Mesodermal cell (in vitro differentiated cells): ENCODE results near the gene USP1.

Experiments
- H3K27ac ChIP-seq: 2 replicates; pipeline ENCODE4 v1.7.0; 2013; ENCODE audit warnings: mild to moderate bottlenecking, low read depth, low read length, moderate library complexity; ENCODE audit not compliant: severe bottlenecking
- H3K36me3 ChIP-seq: 2 replicates; pipeline ENCODE4 v1.7.1; 2013; ENCODE audit warnings: mild to moderate bottlenecking, low read length, moderate library complexity; ENCODE audit not compliant: control insufficient read depth, insufficient read depth
- H3K4me1 ChIP-seq: one replicate; pipeline ENCODE4 v1.7.1; 2013; ENCODE audit warnings: mild to moderate bottlenecking, low read length; ENCODE audit not compliant: insufficient read depth, control insufficient read depth, poor library complexity, severe bottlenecking
- H3K4me3 ChIP-seq: 2 replicates; pipeline ENCODE4 v1.7.0; 2013; ENCODE audit warnings: low read length, control low read depth, mild to moderate bottlenecking; ENCODE audit not compliant: insufficient read depth, poor library complexity, severe bottlenecking; ENCODE audit errors: extremely low read depth
- H3K9me3 ChIP-seq: 2 replicates; pipeline ENCODE4 v1.7.1; 2013; ENCODE audit warnings: mild to moderate bottlenecking, low read length, moderate library complexity; ENCODE audit not compliant: control insufficient read depth
- WGBS, 2 experiments: methylation state at CpG; one replicate each; pipeline ENCODE4 v1.1.5; 2013; ENCODE audit warnings: missing lambda C conversion rate in 2 of 2; ENCODE audit not compliant: insufficient coverage in 2 of 2; 5-methylcytosine and 5-hydroxymethylcytosine counted together

The USP1 gene

DNA sequence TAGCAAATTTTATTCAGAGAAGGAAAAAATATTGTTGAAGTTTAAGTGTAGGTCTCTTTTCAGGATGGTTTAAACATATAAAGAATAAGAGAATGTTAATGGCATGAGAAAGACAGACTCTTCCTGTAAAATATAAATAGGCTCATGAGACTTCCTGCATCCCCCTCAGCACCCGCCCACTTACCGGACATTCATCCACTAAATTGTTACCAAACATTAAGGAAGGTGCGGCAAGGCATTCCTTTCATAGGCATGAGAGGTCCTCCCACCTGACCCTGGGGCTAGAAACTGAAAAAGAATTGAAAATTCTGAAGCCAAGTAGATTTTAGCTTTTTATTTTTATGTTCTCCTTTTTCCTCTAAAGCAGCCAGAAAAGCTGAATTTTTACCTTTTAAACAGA, 10.6 kb upstream of the USP1 start:
- Histone ChIP-seq H3K36me3 (no peaks in the 10 kb centered on the region), H3K4me1 (peaks cover 4% of the 10 kb centered on the region), H3K4me3 (no peak overlapping the region), H3K9me3 (no peaks in the 10 kb centered on the region), H3K27ac (no peak overlapping the region)
- WGBS, 2 experiments: 80 to 100% methylated on average over 2 to 3 of the region's 3 CpGs

DNA sequence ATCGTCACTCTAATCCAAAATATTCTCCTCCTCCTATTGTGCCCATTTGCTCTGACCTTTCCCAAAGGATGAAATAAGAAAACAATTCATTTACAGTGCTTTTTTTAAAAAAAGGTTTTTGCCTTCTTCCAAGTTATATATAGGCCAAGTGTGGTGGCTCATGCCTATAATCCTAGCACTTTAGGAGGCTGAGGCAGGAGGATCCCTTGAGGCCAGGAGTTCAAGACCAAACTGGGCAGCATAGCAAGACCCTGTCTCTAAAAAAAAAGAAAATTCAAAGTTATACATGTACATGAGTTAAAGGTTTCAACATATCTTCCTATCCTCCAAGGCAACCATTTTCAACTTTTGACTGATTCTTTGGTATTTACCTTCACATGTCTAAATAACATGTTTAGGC, 10.1 kb upstream of the USP1 start:
- Histone ChIP-seq H3K9me3 (no peaks in the 10 kb centered on the region), H3K27ac (no peak overlapping the region), H3K36me3 (no peaks in the 10 kb centered on the region), H3K4me1 (peaks cover 4% of the 10 kb centered on the region), H3K4me3 (no peak overlapping the region)
- 100% methylated on average over 1 of the region's 1 CpG; no CpG with 5 or more reads in 1 of the 2 experiments for WGBS, 2 experiments

DNA sequence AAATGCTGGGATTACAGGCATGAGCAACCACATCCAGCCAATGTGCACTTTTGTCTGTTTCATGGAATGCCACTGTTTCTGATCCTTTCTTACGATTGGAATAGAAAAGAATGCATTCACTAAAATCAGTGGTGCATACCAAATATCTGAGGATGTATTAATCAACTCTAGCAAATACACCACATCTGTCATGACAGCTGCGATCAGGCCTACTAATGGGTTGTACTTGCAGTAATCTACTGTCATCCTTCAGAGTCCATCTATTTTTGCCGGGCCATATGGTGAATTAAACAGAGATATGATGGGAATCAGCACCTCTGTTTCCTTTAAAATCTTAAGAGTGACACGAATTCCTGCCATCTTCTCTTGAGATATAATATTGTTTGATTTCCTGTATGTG, 8.5 kb upstream of the USP1 start:
- Histone ChIP-seq H3K27ac (no peak overlapping the region), H3K4me3 (no peak overlapping the region), H3K36me3 (no peaks in the 10 kb centered on the region), H3K9me3 (no peaks in the 10 kb centered on the region), H3K4me1 (peaks cover 4% of the 10 kb centered on the region)
- 94% methylated on average over 2 of the region's 4 CpGs; no CpG with 5 or more reads in 1 of the 2 experiments for WGBS, 2 experiments

DNA sequence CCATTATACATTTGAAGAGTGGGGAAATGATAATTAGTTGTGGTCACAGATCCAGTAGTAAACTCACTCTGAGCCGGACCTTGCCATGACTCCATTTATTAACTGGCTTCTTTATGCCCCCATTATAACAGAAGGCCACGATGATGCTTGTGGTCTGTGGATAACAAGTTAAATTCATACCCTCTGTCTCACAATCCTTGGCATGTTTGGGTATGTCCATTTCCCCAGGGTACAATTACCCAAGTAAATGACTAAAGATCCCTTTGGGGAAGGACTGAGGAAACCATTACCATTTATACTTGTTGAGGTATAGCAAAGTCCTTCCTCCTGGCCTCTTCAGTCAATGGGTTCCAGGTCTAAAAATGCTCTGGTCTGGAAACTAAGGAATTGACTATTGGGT, 7.3 kb upstream of the USP1 start:
- Histone ChIP-seq H3K27ac (no peak overlapping the region), H3K4me3 (no peak overlapping the region), H3K4me1 (no peaks in the 10 kb centered on the region), H3K36me3 (no peaks in the 10 kb centered on the region), H3K9me3 (no peaks in the 10 kb centered on the region)
- WGBS, 2 experiments: 100% methylated on average over 1 of the region's 2 CpGs; no CpG with 5 or more reads in 1 of the 2 experiments

DNA sequence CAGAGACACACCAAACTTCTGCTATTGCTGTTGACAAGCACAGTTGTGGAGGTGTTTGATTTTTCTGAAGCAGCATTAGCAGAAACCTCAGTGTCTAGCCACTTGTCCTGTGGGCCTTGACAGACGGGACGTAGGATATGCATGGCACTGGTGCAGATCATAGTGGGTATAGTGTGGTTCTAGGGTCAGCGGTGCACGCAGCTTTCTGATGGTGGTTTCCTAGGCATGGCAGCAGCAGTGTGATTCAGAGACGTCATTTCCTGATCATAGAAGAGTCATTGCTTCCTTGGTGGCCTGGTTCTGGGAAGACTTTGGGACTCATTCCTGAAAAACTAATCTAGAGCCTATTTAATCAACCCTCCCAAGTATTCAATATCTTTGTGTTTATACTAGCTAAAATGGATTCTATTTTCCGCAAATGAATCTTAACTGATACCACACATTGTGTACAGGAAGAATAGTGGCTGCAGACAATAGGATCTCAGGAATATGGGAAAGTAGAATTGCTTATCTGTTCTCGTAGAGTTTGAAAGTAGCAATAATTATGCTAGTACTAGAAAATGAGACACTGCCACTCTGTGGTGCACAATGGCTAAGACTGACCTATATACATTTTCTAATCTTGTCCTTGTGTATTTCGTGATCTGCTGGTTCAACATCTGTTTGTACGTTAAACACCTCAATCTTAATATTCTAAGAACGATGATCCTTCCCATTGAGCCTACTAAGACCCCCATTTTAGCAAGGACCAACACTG, 2.8 kb upstream of the USP1 start:
- Histone ChIP-seq H3K4me1 (peaks cover 6% of the 10 kb centered on the region), H3K9me3 (no peaks in the 10 kb centered on the region), H3K4me3 (no peak overlapping the region), H3K27ac (no peak overlapping the region), H3K36me3 (no peaks in the 10 kb centered on the region)
- 94 to 98% methylated on average over 8 of the region's 10 CpGs for WGBS, 2 experiments

DNA sequence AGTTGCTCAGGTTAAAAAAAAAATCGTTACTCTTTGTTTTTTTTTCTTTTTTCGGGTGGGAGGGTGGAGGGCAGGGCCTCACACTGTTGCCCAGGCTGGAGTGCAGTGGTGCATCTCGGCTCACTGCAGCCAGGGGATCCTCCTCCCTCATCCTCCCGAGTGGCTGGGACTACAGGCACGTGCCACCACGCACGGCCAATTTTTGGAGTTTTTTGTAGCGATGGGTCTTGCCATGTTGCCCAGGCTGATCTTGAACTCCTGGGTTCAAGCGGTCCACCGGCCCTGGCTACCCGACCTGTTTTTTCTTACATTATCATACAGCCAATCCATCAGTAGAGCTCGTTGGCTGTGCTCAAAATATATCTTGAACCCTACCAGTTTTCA, 2.2 kb upstream of the USP1 start:
- Histone ChIP-seq H3K4me1 (peaks cover 6% of the 10 kb centered on the region), H3K9me3 (no peaks in the 10 kb centered on the region), H3K36me3 (no peaks in the 10 kb centered on the region), H3K4me3 (no peak overlapping the region), H3K27ac (no peak overlapping the region)
- 94 to 98% methylated on average over 10 to 11 of the region's 12 CpGs for WGBS, 2 experiments

DNA sequence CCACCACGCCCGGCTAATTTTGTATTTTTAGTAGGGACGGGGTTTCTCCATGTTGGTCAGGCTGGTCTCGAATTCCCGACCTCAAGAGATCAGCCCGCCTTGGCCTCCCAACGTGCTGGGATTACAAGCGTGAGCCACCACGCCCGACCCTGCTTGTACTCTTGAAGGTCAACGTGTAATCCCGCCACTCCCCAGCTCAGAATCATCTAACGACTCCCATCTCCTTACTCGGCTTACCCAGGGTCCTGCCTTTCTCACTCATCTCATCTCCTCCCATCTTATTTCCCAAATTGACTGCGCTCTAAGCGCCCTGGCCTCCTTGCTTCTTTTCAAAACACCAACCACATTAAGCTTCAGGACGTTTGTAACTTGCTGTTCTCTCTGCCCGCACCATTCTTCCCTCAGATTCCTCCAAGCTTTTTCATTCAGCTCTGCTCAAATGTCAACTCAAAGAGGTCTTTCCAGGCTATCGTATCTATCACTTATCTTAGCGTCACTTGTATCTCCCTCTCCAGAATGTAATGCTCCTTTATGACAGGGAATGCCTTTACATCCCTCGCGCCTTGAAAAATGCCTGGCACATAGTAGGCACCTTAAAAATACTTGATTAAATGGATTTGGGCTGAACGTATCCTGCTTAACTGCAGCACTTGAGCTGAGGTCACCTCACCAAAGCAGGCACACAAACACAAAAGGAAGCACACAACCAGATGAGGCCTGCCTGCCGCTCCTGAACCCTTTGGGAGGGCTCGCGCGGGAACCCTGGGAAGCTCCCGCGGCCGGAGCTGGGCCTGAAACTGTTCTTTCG, 1.4 kb upstream of the USP1 start:
- 58 to 63% methylated on average over 29 to 30 of the region's 31 CpGs for WGBS, 2 experiments
- Histone ChIP-seq H3K9me3 (no peaks in the 10 kb centered on the region), H3K27ac (peak overlapping the region; percentile 100), H3K4me3 (peak overlapping the region; percentile 99), H3K4me1 (peaks cover 6% of the 10 kb centered on the region), H3K36me3 (peaks cover 4% of the 10 kb centered on the region)

DNA sequence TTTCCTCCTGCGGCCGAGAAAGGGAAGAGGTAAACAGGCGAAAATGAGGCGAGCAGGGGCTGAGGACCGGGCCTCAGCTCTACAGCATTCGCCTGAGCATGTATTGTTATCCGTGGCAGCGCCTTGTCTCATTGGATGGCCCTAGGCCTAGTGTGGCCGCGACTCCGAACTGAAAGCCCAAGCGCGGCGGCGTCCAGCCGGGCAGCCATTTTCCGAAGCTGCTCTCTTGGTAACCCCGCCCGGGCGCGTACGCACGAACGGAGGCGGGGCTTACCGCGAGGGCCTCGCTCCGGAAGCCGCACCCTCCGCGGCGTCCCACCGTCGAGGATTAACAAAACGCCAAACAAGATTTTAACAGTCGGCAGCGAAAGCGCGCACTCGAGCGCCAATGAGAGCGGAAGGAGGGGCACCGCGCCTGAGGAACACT, 797 bp upstream of the USP1 start:
- no peaks in the 10 kb centered on the region for H3K9me3 ChIP-seq
- peaks cover 8% of the 10 kb centered on the region for H3K36me3 ChIP-seq
- peak overlapping the region; percentile 100 for H3K27ac ChIP-seq
- WGBS, 2 experiments: 0 to 1% methylated on average over 44 to 45 of the region's 45 CpGs
- H3K4me1 ChIP-seq: peaks cover 6% of the 10 kb centered on the region
- peak overlapping the region; percentile 99 for H3K4me3 ChIP-seq

DNA sequence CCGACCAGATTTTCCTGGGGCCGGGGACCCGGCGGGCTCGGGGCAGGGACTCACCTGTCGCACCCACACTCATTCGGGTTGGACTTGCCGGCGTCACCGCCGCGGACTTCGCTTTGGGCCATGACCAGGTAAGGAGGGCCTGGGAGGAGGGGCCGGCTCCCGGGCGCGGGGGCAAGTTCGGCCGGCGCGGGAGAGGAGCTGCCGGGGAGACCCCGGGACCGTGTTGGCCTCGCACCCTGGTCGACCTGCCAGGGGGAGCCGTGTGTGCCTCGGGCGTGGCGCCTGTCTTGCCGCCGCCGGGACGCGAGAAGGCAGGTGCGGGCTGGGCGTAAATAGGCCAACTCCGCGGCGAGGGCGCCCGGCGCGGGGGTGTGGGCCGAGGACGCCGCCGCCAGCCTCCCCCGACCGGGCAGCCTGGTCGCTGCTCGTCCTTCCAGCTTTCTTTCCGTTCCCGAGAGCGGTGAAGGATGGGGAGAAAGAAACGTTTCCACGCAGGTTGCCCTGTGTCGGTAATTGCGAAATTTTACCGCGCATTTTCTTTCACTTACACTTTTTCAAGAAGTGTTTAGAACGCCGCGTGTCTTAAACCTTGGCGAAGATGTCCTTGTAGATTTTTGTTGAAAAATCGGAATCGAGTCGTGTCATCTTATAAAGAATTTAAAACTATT, 558 bp downstream of the USP1 start:
- Histone ChIP-seq H3K9me3 (no peaks in the 10 kb centered on the region), H3K36me3 (peaks cover 18% of the 10 kb centered on the region), H3K4me3 (peak overlapping the region; percentile 99), H3K27ac (peak overlapping the region; percentile 100), H3K4me1 (peaks cover 6% of the 10 kb centered on the region)
- WGBS, 2 experiments: 0% methylated on average over 40 to 42 of the region's 68 CpGs

DNA sequence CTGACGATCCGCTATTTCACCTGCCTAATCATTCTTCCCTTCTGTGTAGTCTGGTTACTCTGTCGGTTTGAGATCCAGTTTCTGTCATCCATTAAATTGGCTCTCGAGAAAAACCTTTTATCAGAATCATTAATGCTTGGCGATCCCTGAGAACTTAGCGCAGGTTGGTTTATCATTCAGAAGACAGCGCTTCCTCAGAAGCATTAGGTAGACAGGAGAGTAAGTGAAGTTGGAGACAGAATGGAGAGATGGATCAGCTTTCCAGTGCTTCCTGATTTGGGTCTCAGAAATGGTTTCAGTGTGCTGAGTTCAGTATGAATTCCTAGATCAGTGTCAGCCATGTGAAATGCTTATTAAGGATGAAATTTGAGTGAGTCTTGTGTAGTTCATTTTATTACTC, 1.3 kb downstream of the USP1 start:
- Histone ChIP-seq H3K4me3 (peak overlapping the region; percentile 99), H3K4me1 (peaks cover 6% of the 10 kb centered on the region), H3K27ac (no peak overlapping the region), H3K9me3 (no peaks in the 10 kb centered on the region), H3K36me3 (peaks cover 25% of the 10 kb centered on the region)
- 7% methylated on average over 3 to 5 of the region's 7 CpGs for WGBS, 2 experiments
